HepG2 (cell line): ENCODE results near the gene SYNPO. TPM values are rescaled to one million over a fixed set of nuclear protein-coding genes. Genes with fewer than 3 reads are reported as not detected.

Experiments
- EED ChIP-seq: sonication (generic); formaldehyde crosslinking; IDR thresholded peaks from 2 replicates; pipeline ENCODE4 v1.5.0; 2020; ENCODE audit warnings: mild to moderate bottlenecking, missing genetic modification reagents
- ELF3 ChIP-seq: IDR thresholded peaks from 2 replicates; pipeline ENCODE4 v1.6.1; 2016; ENCODE audit warnings: missing genetic modification reagents, missing compliant biosample characterization
- GABPA ChIP-seq, 2 experiments: IDR thresholded peaks; 2 replicates each; pipeline ENCODE4 v1.6.1; 2011 to 2016; ENCODE audit warnings: low read depth in 2 of 2, low read length in 1 of 2, missing biosample characterization in 1 of 2, missing genetic modification characterization in 1 of 2
- GATAD1 ChIP-seq: IDR thresholded peaks from 2 replicates; pipeline ENCODE4 v1.6.1; 2016; ENCODE audit warnings: missing genetic modification reagents, missing compliant biosample characterization
- GRHL1 ChIP-seq: sonication (generic); formaldehyde crosslinking; conservative IDR thresholded peaks from 2 replicates; pipeline ENCODE4 v1.8.0; 2022; ENCODE audit warnings: missing genetic modification reagents
- MAX ChIP-seq: IDR thresholded peaks from 2 replicates; pipeline ENCODE4 v1.6.1; 2012; ENCODE audit warnings: inconsistent platforms
- RBM22 ChIP-seq: fragments of 200-400 bp; formaldehyde crosslinking; optimal IDR thresholded peaks from 2 replicates; pipeline ENCODE3; 2017; ENCODE audit warnings: mild to moderate bottlenecking, low read length, moderate library complexity
- RBM39 ChIP-seq: fragments of 200-400 bp; formaldehyde crosslinking; IDR thresholded peaks from one replicate; pipeline ENCODE4 v1.6.1; 2018; ENCODE audit warnings: antibody characterized with exemption, mild to moderate bottlenecking, low read depth, low read length; ENCODE audit not compliant: poor library complexity, severe bottlenecking
- SP2 ChIP-seq: sonication (generic); formaldehyde crosslinking; IDR thresholded peaks from 2 replicates; pipeline ENCODE4 v1.5.1; 2020; ENCODE audit warnings: mild to moderate bottlenecking, missing genetic modification reagents
- SRF ChIP-seq: IDR thresholded peaks from 2 replicates; pipeline ENCODE4 v1.6.1; 2011; ENCODE audit warnings: mild to moderate bottlenecking, low read depth, low read length, moderate library complexity
- TGIF2 ChIP-seq: IDR thresholded peaks from 2 replicates; pipeline ENCODE4 v1.6.1; 2016; ENCODE audit warnings: control low read depth, missing compliant biosample characterization
- ZEB1 ChIP-seq: IDR thresholded peaks from 2 replicates; pipeline ENCODE4 v1.6.1; 2012; ENCODE audit warnings: mild to moderate bottlenecking, low read depth, inconsistent platforms; ENCODE audit not compliant: insufficient replicate concordance
- ZNF34 ChIP-seq: sonication (generic); formaldehyde crosslinking; IDR thresholded peaks from 2 replicates; pipeline ENCODE4 v1.4.0; 2020; ENCODE audit warnings: mild to moderate bottlenecking, missing genetic modification reagents, borderline replicate concordance
- ZNF512 ChIP-seq: sonication (generic); formaldehyde crosslinking; IDR thresholded peaks from 2 replicates; pipeline ENCODE4 v1.4.0; 2020; ENCODE audit warnings: mild to moderate bottlenecking, missing genetic modification reagents
- ZNF556 ChIP-seq: sonication (generic); formaldehyde crosslinking; IDR thresholded peaks from 2 replicates; pipeline ENCODE4 v1.4.0; 2020; ENCODE audit warnings: mild to moderate bottlenecking, missing genetic modification reagents, borderline replicate concordance
- ZNF775 ChIP-seq: sonication (generic); formaldehyde crosslinking; IDR thresholded peaks from 2 replicates; pipeline ENCODE4 v1.4.0; 2020; ENCODE audit warnings: missing genetic modification reagents, mild to moderate bottlenecking, moderate library complexity, borderline replicate concordance
- ZSCAN12 ChIP-seq: sonication (generic); formaldehyde crosslinking; IDR thresholded peaks from 2 replicates; pipeline ENCODE4 v1.9.0; 2021; ENCODE audit warnings: mild to moderate bottlenecking, missing genetic modification reagents
- ZXDC ChIP-seq: sonication (generic); formaldehyde crosslinking; IDR thresholded peaks from 2 replicates; pipeline ENCODE4 v1.5.0; 2020; ENCODE audit warnings: mild to moderate bottlenecking, missing genetic modification reagents
- polyA plus RNA-seq, 8 experiments: library from polyadenylated mRNA; depleted of rRNA in 3 of 8; stranded (reverse) in 7 of 8; unstranded in 1 of 8; fragments of >200 nt; fragmentation: Illumina TruSeq in 4 of 8; extraction: Trizol in 4 of 8; gene quantifications; 2 replicates each; pipeline versions ENCODE4 v1.2.1 to v1.2.3, GENCODE V29; 2011 to 2016; ENCODE audit warnings: low read depth in 4 of 8, missing spikeins in 1 of 8, mixed read lengths in 1 of 8; ENCODE audit not compliant: insufficient read depth in 1 of 8
- total RNA-seq, 5 experiments: library from RNA; depleted of rRNA; stranded (reverse); fragments of >200 nt; fragmentation: Illumina TruSeq; extraction: Trizol; gene quantifications; 2 replicates each; pipeline ENCODE4 v1.2.3, GENCODE V29; 2016; ENCODE audit warnings: low read depth in 1 of 5
- TF ChIP-seq, protein P1 (sequence below): sonication (generic); formaldehyde crosslinking; IDR thresholded peaks from 2 replicates; pipeline ENCODE4 v1.8.0; 2023; ENCODE audit warnings: mild to moderate bottlenecking, missing genetic modification reagents
- TF ChIP-seq, protein P2 (sequence below): sonication (generic); formaldehyde crosslinking; IDR thresholded peaks from 2 replicates; pipeline ENCODE4 v1.4.0; 2020; ENCODE audit warnings: mild to moderate bottlenecking, missing genetic modification reagents

SYNPO gene
- total and polyA plus RNA-seq, 2 of the 13 experiments (the other 11 are each of a cell fraction or from before 2014, with no cell fraction given), result 0.09 to 0.30 TPM

GRCh38 chr5:150700594-150701377, 60.3 kb downstream of the SYNPO start, which contains the start of gene RBM22 (continued):
- TF ChIP-seq ZXDC (CRISPR knock-in tag) (no peak), RBM39 (peak; percentile 64), TGIF2 (CRISPR knock-in tag) (peak; percentile 32; the same call in 1 of the 2 replicates), MAX (peak; percentile 48), ZNF512 (CRISPR knock-in tag) (peak; percentile 78), SRF (no peak; the same call in 1 of the 2 replicates), ZSCAN12 (CRISPR knock-in tag) (no peak), GRHL1 (CRISPR knock-in tag) (no peak), SP2 (no peak; the same call in 1 of the 2 replicates), ELF3 (no peak; the same call in 1 of the 2 replicates), GATAD1 (peak; percentile 97), ZEB1 (no peak), ZNF34 (CRISPR knock-in tag) (no peak), RBM22 (no peak), EED (CRISPR knock-in tag) (peak; percentile 90), ZNF775 (no peak), ZNF556 (CRISPR knock-in tag) (no peak; the same call in 1 of the 2 replicates), GABPA (IDR thresholded peaks at IDR 0.05; ENCODE audit: low read depth, low read length) (peak; percentile 68), GABPA (CRISPR knock-in tag; IDR thresholded peaks at IDR 0.05; ENCODE audit: low read depth) (peak; percentile 92)
- TF ChIP-seq, protein P1, sequence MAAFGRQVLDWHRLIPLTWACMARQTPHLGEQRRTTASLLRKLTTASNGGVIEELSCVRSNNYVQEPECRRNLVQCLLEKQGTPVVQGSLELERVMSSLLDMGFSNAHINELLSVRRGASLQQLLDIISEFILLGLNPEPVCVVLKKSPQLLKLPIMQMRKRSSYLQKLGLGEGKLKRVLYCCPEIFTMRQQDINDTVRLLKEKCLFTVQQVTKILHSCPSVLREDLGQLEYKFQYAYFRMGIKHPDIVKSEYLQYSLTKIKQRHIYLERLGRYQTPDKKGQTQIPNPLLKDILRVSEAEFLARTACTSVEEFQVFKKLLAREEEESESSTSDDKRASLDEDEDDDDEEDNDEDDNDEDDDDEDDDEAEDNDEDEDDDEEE (CRISPR knock-in tag), result no peak
- TF ChIP-seq, protein P2, sequence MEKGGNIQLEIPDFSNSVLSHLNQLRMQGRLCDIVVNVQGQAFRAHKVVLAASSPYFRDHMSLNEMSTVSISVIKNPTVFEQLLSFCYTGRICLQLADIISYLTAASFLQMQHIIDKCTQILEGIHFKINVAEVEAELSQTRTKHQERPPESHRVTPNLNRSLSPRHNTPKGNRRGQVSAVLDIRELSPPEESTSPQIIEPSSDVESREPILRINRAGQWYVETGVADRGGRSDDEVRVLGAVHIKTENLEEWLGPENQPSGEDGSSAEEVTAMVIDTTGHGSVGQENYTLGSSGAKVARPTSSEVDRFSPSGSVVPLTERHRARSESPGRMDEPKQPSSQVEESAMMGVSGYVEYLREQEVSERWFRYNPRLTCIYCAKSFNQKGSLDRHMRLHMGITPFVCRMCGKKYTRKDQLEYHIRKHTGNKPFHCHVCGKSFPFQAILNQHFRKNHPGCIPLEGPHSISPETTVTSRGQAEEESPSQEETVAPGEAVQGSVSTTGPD, result no peak
